DOHH2 (cell line): Measurements from ENCODE around the gene CEMIP.

ENCODE experiments used
- H3F3A ChIP-seq: fragments of 200-600 bp; sonication (generic), shearing (Covaris generic); 2 replicates; pipeline ENCODE4 v1.6.0; 2016; ENCODE audit warnings: antibody characterized with exemption, mild to moderate bottlenecking; ENCODE audit not compliant: control insufficient read depth, insufficient read depth
- H3K27ac ChIP-seq: fragments of 200-600 bp; sonication (generic); 2 replicates; pipeline ENCODE4 v1.5.1; 2014; ENCODE audit warnings: low read depth, mild to moderate bottlenecking, low read length, moderate library complexity
- H3K27me3 ChIP-seq: fragments of 200-600 bp; sonication (generic); 2 replicates; pipeline ENCODE4 v1.6.1; 2014; ENCODE audit warnings: mild to moderate bottlenecking, low read length, mixed read lengths; ENCODE audit not compliant: control insufficient read depth
- H3K36me3 ChIP-seq: fragments of 200-600 bp; sonication (generic); 2 replicates; pipeline ENCODE4 v1.6.1; 2014; ENCODE audit warnings: mild to moderate bottlenecking, low read length, moderate library complexity, mixed read lengths; ENCODE audit not compliant: control insufficient read depth
- H3K4me1 ChIP-seq: fragments of 200-600 bp; sonication (generic); 2 replicates; pipeline ENCODE4 v1.6.1; 2014; ENCODE audit warnings: mild to moderate bottlenecking, low read length, mixed read lengths; ENCODE audit not compliant: control insufficient read depth
- H3K4me2 ChIP-seq: fragments of 200-600 bp; sonication (generic); 2 replicates; pipeline ENCODE4 v1.6.0; 2014; ENCODE audit warnings: mild to moderate bottlenecking, low read length, moderate library complexity
- H3K4me3 ChIP-seq: fragments of 200-600 bp; sonication (generic); 2 replicates; pipeline ENCODE4 v1.5.1; 2014; ENCODE audit warnings: mild to moderate bottlenecking, low read length, mixed read lengths
- H3K79me2 ChIP-seq: fragments of 200-600 bp; sonication (generic); 2 replicates; pipeline ENCODE4 v1.6.1; 2014; ENCODE audit warnings: mild to moderate bottlenecking, low read length, mixed read lengths; ENCODE audit not compliant: control insufficient read depth
- H3K9me2 ChIP-seq: fragments of 200-600 bp; sonication (generic); replicated peaks from 2 replicates; pipeline ENCODE4 v1.6.1; 2014; ENCODE audit warnings: mild to moderate bottlenecking, low read length, mixed read lengths; ENCODE audit not compliant: control insufficient read depth
- H3K9me3 ChIP-seq: fragments of 200-600 bp; sonication (generic); 2 replicates; pipeline ENCODE4 v1.6.1; 2014; ENCODE audit warnings: antibody characterized with exemption, low read length, mixed read lengths; ENCODE audit not compliant: control insufficient read depth, insufficient read depth
- H4K20me1 ChIP-seq: fragments of 200-600 bp; sonication (generic); 2 replicates; pipeline ENCODE4 v1.6.0; 2014; ENCODE audit warnings: low read depth, mild to moderate bottlenecking, antibody characterized with exemption, low read length, moderate library complexity; ENCODE audit not compliant: control insufficient read depth, insufficient read depth
- EZH2phosphoT487 ChIP-seq: fragments of 200-600 bp; sonication (generic); IDR thresholded peaks from 2 replicates; pipeline ENCODE4 v1.6.1; 2017; ENCODE audit warnings: borderline replicate concordance, mild to moderate bottlenecking, antibody characterized with exemption, low read length, moderate library complexity, mixed read lengths
- TF ChIP-seq, protein P1 (sequence below): fragments of 200-600 bp; sonication (generic); IDR thresholded peaks from one replicate; pipeline ENCODE4 v1.5.1; 2014; ENCODE audit warnings: antibody characterized with exemption, mild to moderate bottlenecking, low read depth, low read length; ENCODE audit not compliant: poor library complexity, severe bottlenecking

Gene CEMIP

DNA sequence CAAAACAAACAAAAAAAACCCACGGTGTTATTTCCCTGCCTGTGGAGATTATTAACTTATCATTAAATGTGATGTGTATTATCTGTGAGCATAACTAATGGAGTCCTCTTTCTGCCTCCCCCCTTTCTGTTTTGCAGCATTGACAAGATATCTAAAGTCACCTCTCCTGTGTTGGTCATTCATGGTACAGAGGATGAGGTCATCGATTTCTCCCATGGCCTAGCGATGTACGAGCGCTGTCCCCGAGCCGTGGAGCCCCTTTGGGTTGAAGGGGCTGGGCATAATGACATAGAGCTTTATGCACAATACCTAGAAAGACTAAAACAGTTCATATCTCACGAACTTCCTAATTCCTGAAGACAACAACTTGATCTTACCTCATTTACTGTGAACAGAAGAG, 25.2 kb upstream of the CEMIP start:
- H3K36me3 ChIP-seq, result no peaks in the 10 kb centered on the region
- no peaks in the 10 kb centered on the region for H4K20me1 ChIP-seq
- H3K4me1 ChIP-seq, result no peaks in the 10 kb centered on the region
- H3K4me2 ChIP-seq, result no peak overlapping the region
- no peaks in the 10 kb centered on the region; the same call in none of the 2 replicates for H3K27me3 ChIP-seq
- no peaks in the 10 kb centered on the region for H3K9me2 ChIP-seq
- no peak overlapping the region for H3K4me3 ChIP-seq
- no peaks in the 10 kb centered on the region for H3F3A ChIP-seq
- H3K9me3 ChIP-seq, result no peaks in the 10 kb centered on the region
- TF ChIP-seq, protein P1, sequence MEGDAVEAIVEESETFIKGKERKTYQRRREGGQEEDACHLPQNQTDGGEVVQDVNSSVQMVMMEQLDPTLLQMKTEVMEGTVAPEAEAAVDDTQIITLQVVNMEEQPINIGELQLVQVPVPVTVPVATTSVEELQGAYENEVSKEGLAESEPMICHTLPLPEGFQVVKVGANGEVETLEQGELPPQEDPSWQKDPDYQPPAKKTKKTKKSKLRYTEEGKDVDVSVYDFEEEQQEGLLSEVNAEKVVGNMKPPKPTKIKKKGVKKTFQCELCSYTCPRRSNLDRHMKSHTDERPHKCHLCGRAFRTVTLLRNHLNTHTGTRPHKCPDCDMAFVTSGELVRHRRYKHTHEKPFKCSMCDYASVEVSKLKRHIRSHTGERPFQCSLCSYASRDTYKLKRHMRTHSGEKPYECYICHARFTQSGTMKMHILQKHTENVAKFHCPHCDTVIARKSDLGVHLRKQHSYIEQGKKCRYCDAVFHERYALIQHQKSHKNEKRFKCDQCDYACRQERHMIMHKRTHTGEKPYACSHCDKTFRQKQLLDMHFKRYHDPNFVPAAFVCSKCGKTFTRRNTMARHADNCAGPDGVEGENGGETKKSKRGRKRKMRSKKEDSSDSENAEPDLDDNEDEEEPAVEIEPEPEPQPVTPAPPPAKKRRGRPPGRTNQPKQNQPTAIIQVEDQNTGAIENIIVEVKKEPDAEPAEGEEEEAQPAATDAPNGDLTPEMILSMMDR, result no peak
- no peak for TF ChIP-seq EZH2phosphoT487
- H3K27ac ChIP-seq, result no peak overlapping the region
- no peaks in the 10 kb centered on the region for H3K79me2 ChIP-seq

DNA sequence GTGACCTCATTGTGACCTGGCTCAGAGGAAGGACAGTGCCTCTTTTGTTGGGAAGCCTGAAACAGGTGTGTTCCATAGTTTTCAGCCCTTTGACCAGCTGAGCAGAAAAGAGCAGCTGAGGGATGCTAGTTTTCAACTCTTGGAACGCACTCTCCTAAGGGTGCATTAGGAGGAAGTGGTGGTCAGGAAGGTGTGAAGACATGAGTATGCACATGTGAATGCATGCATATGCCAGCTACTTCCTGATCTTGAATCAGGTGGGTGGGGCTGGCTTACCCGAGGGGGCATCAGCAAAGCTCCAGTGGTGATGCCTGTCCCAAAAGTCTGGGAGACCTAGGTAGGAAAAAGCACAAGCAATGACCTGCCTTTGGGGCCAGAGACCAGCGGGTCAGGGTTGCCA, 23.3 kb upstream of the CEMIP start:
- Histone ChIP-seq H3K4me1 (no peaks in the 10 kb centered on the region), H3K27me3 (no peaks in the 10 kb centered on the region; the same call in none of the 2 replicates), H3K9me2 (no peaks in the 10 kb centered on the region), H3K27ac (no peak overlapping the region), H3F3A (no peaks in the 10 kb centered on the region), H3K4me3 (no peak overlapping the region), H3K36me3 (no peaks in the 10 kb centered on the region), H3K79me2 (no peaks in the 10 kb centered on the region), H3K4me2 (no peak overlapping the region), H3K9me3 (no peaks in the 10 kb centered on the region), H4K20me1 (no peaks in the 10 kb centered on the region)
- TF ChIP-seq, protein P1, result no peak
- no peak for TF ChIP-seq EZH2phosphoT487

- H3K9me2 ChIP-seq, result no peaks in the 10 kb centered on the region
- no peak overlapping the region for H3K4me2 ChIP-seq
- H3K4me3 ChIP-seq, result no peak overlapping the region
- no peaks in the 10 kb centered on the region; the same call in none of the 2 replicates for H3K27me3 ChIP-seq
- H3K9me3 ChIP-seq, result no peaks in the 10 kb centered on the region
- no peaks in the 10 kb centered on the region for H3K79me2 ChIP-seq
- H3K36me3 ChIP-seq, result no peaks in the 10 kb centered on the region
- TF ChIP-seq EZH2phosphoT487, result no peak
- TF ChIP-seq, protein P1, result no peak
- H3F3A ChIP-seq, result no peaks in the 10 kb centered on the region
- no peak overlapping the region for H3K27ac ChIP-seq
- H3K4me1 ChIP-seq, result no peaks in the 10 kb centered on the region
- no peaks in the 10 kb centered on the region for H4K20me1 ChIP-seq
These were observed 20.9 kb upstream of the CEMIP start for GRCh38 chr15:80758130-80758745.

DNA sequence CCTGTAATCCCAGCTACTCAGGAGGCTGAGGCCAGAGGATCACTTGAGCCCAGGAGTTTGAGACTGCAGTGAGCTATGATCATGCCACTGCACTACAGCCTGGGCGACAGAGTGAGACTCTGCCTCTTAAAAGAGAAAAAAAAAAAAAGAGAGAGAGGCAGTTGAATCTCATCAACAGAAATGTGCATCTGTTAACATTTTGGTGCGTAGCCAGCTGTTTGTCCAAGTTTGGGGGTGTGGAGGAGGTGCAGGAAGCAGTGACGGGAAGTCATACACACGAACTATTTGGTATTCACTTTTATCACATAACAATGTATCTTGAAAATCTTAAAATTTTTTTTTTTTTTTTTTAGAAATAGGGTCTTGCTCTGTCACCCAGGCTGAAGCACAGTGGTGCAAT, 18.2 kb upstream of the CEMIP start:
- H3K4me3 ChIP-seq, result no peak overlapping the region
- H3F3A ChIP-seq, result no peaks in the 10 kb centered on the region
- TF ChIP-seq EZH2phosphoT487, result no peak
- TF ChIP-seq, protein P1, result no peak
- no peak overlapping the region for H3K27ac ChIP-seq
- no peak overlapping the region for H3K4me2 ChIP-seq
- no peaks in the 10 kb centered on the region for H3K9me3 ChIP-seq
- H3K9me2 ChIP-seq, result no peaks in the 10 kb centered on the region
- no peaks in the 10 kb centered on the region; the same call in none of the 2 replicates for H3K27me3 ChIP-seq
- no peaks in the 10 kb centered on the region for H3K4me1 ChIP-seq
- no peaks in the 10 kb centered on the region for H4K20me1 ChIP-seq
- H3K36me3 ChIP-seq, result no peaks in the 10 kb centered on the region
- no peaks in the 10 kb centered on the region for H3K79me2 ChIP-seq
